ENCODE results near the gene ABCC4. TPM values are rescaled to one million over a fixed set of nuclear protein-coding genes. Genes with fewer than 3 reads are reported as not detected.

Gene ABCC4
- total and polyA plus RNA-seq, 2 of the 13 experiments (the other 11 are each of a cell fraction or from before 2014, with no cell fraction given) = 4.2 to 11.3 TPM

DNA sequence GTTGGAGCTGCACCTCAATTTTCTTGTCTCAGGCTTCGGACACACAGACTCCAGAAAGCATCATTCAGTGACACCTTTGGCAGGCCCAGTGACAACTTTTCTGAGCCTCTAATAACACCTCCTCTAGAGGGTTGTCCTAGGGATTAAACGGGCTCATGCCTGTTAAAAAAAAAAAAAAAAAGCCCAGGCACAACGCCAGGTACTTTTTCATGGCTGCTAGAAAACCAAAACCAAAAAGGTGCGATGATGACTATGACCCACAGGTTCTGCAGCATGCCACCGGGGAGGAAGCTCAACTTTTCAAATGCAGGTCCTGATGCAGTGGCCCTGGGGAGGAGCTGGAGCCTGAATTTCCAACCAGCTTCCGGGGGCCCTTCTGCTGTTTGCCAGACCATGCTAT, 184.2 kb downstream of the ABCC4 start:
- DNase-seq (ENCODE audit: low spot score) (no peak), FAIRE-seq (no peak), ATAC-seq (no peak)
- CTCF ChIA-PET (ENCODE audit: low intra/inter-chr PET ratio, low total read pairs) = no interaction called here
- Histone ChIP-seq H3K4me3 (replicated peaks in 1 of 3; ENCODE audit: insufficient read depth in 1 of 3, low read depth in 2 of 3, low read length in 3 of 3) (no peak overlapping the region), H3K9ac (ENCODE audit: insufficient read depth, low read depth, low read length) (no peak overlapping the region), H4K20me1 (ENCODE audit: insufficient read depth, low read length) (no peaks in the 10 kb centered on the region), H3K27me3 (ENCODE audit: control insufficient read depth in 1 of 2, insufficient read depth in 2 of 2, low read length in 2 of 2) (no peaks in the 10 kb centered on the region), H3K4me2 (ENCODE audit: low read depth, low read length) (no peak overlapping the region), H3K27ac (ENCODE audit: extremely low read length, insufficient read depth, low read length) (no peak overlapping the region), H3K79me2 (ENCODE audit: insufficient read depth, low read length) (no peaks in the 10 kb centered on the region), H3K4me1 (ENCODE audit: insufficient read depth, low read length) (peaks cover 16% of the 10 kb centered on the region), H2AFZ (ENCODE audit: low read length) (no peak overlapping the region), H3K36me3 (replicated peaks in 1 of 2; ENCODE audit: control insufficient read depth in 1 of 2, insufficient read depth in 2 of 2, low read length in 2 of 2) (no peaks in the 10 kb centered on the region; a peak in 1 of 5 replicates), H3K9me3 (ENCODE audit: low read length) (no peaks in the 10 kb centered on the region)
- in situ Hi-C loops (cut with HindIII; ENCODE audit: extremely low pct_ligation_motif_present, low pct_unique_long_range_greater_than_20kb) (no loop called here), intact Hi-C loops (cut with micrococcal nuclease; ENCODE audit: unreplicated experiment) (no loop called here)
- POLR2A ChIA-PET = no interaction called here
- WGBS (ENCODE audit: low lambda C conversion rate) = 86% methylated on average over 6 of the region's 6 CpGs
- no TSS peak for BruUV-seq (replicated peaks)
- no peak for TF ChIP-seq ZNF501 (CRISPR knock-in tag; IDR thresholded peaks at IDR 0.05)
- no peak for TF ChIP-seq KLF11 (CRISPR knock-in tag; IDR thresholded peaks at IDR 0.05)
- no peak for TF ChIP-seq HDAC6 (IDR thresholded peaks at IDR 0.05; ENCODE audit: low read depth, low read length)
- TF ChIP-seq, protein P1, sequence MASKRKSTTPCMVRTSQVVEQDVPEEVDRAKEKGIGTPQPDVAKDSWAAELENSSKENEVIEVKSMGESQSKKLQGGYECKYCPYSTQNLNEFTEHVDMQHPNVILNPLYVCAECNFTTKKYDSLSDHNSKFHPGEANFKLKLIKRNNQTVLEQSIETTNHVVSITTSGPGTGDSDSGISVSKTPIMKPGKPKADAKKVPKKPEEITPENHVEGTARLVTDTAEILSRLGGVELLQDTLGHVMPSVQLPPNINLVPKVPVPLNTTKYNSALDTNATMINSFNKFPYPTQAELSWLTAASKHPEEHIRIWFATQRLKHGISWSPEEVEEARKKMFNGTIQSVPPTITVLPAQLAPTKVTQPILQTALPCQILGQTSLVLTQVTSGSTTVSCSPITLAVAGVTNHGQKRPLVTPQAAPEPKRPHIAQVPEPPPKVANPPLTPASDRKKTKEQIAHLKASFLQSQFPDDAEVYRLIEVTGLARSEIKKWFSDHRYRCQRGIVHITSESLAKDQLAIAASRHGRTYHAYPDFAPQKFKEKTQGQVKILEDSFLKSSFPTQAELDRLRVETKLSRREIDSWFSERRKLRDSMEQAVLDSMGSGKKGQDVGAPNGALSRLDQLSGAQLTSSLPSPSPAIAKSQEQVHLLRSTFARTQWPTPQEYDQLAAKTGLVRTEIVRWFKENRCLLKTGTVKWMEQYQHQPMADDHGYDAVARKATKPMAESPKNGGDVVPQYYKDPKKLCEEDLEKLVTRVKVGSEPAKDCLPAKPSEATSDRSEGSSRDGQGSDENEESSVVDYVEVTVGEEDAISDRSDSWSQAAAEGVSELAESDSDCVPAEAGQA (IDR thresholded peaks at IDR 0.05; ENCODE audit: low read depth) = no peak
- TF ChIP-seq, protein P1 (CRISPR knock-in tag; IDR thresholded peaks at IDR 0.05; ENCODE audit: borderline replicate concordance) = no peak
- TF ChIP-seq, protein P2, sequence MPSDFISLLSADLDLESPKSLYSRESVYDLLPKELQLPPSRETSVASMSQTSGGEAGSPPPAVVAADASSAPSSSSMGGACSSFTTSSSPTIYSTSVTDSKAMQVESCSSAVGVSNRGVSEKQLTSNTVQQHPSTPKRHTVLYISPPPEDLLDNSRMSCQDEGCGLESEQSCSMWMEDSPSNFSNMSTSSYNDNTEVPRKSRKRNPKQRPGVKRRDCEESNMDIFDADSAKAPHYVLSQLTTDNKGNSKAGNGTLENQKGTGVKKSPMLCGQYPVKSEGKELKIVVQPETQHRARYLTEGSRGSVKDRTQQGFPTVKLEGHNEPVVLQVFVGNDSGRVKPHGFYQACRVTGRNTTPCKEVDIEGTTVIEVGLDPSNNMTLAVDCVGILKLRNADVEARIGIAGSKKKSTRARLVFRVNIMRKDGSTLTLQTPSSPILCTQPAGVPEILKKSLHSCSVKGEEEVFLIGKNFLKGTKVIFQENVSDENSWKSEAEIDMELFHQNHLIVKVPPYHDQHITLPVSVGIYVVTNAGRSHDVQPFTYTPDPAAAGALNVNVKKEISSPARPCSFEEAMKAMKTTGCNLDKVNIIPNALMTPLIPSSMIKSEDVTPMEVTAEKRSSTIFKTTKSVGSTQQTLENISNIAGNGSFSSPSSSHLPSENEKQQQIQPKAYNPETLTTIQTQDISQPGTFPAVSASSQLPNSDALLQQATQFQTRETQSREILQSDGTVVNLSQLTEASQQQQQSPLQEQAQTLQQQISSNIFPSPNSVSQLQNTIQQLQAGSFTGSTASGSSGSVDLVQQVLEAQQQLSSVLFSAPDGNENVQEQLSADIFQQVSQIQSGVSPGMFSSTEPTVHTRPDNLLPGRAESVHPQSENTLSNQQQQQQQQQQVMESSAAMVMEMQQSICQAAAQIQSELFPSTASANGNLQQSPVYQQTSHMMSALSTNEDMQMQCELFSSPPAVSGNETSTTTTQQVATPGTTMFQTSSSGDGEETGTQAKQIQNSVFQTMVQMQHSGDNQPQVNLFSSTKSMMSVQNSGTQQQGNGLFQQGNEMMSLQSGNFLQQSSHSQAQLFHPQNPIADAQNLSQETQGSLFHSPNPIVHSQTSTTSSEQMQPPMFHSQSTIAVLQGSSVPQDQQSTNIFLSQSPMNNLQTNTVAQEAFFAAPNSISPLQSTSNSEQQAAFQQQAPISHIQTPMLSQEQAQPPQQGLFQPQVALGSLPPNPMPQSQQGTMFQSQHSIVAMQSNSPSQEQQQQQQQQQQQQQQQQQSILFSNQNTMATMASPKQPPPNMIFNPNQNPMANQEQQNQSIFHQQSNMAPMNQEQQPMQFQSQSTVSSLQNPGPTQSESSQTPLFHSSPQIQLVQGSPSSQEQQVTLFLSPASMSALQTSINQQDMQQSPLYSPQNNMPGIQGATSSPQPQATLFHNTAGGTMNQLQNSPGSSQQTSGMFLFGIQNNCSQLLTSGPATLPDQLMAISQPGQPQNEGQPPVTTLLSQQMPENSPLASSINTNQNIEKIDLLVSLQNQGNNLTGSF (CRISPR knock-in tag; IDR thresholded peaks at IDR 0.05) = no peak
- no peak for TF ChIP-seq POLR2AphosphoS2 (IDR thresholded peaks at IDR 0.05; ENCODE audit: low read depth, low read length)
- TF ChIP-seq, protein P3, sequence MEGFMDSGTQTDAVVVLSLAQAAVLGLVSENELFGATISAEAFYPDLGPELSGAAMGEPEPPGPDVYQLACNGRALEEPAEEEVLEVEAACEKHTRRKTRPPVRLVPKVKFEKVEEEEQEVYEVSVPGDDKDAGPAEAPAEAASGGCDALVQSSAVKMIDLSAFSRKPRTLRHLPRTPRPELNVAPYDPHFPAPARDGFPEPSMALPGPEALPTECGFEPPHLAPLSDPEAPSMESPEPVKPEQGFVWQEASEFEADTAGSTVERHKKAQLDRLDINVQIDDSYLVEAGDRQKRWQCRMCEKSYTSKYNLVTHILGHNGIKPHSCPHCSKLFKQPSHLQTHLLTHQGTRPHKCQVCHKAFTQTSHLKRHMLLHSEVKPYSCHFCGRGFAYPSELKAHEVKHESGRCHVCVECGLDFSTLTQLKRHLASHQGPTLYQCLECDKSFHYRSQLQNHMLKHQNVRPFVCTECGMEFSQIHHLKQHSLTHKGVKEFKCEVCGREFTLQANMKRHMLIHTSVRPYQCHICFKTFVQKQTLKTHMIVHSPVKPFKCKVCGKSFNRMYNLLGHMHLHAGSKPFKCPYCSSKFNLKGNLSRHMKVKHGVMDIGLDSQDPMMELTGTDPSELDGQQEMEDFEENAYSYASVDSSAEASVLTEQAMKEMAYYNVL (CRISPR knock-in tag; IDR thresholded peaks at IDR 0.05; ENCODE audit: borderline replicate concordance) = no peak
- TF ChIP-seq, protein P4, sequence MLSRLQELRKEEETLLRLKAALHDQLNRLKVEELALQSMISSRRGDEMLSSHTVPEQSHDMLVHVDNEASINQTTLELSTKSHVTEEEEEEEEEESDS (CRISPR knock-in tag; IDR thresholded peaks at IDR 0.05; ENCODE audit: borderline replicate concordance) = no peak
- TF ChIP-seq ZNF775 (CRISPR knock-in tag; IDR thresholded peaks at IDR 0.05; ENCODE audit: borderline replicate concordance) = no peak
- no peak for TF ChIP-seq CENPX (CRISPR knock-in tag; IDR thresholded peaks at IDR 0.05)
- no peak for TF ChIP-seq MED1 (CRISPR knock-in tag; IDR thresholded peaks at IDR 0.05)

All from HepG2 (cell line).